ENCODE measurements around the gene PHTF1.

PHTF1 gene

GRCh38 chr1:113665071-113665470 is 94.2 kb downstream of the PHTF1 start:
- TF ChIP-seq ZNF70 (CRISPR knock-in tag; IDR thresholded peaks at IDR 0.05) (no peak), GLIS3 (CRISPR knock-in tag; IDR thresholded peaks at IDR 0.05) (no peak), ARNTL (CRISPR knock-in tag; IDR thresholded peaks at IDR 0.05; ENCODE audit: borderline replicate concordance, low read depth) (no peak), TSHZ2 (CRISPR knock-in tag; IDR thresholded peaks at IDR 0.05) (no peak), ISL1 (CRISPR knock-in tag; IDR thresholded peaks at IDR 0.05) (no peak)
- TF ChIP-seq, protein P1, sequence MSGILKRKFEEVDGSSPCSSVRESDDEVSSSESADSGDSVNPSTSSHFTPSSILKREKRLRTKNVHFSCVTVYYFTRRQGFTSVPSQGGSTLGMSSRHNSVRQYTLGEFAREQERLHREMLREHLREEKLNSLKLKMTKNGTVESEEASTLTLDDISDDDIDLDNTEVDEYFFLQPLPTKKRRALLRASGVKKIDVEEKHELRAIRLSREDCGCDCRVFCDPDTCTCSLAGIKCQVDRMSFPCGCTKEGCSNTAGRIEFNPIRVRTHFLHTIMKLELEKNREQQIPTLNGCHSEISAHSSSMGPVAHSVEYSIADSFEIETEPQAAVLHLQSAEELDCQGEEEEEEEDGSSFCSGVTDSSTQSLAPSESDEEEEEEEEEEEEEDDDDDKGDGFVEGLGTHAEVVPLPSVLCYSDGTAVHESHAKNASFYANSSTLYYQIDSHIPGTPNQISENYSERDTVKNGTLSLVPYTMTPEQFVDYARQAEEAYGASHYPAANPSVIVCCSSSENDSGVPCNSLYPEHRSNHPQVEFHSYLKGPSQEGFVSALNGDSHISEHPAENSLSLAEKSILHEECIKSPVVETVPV (CRISPR knock-in tag; IDR thresholded peaks at IDR 0.05): no peak
- ATAC-seq: no peak

DNA sequence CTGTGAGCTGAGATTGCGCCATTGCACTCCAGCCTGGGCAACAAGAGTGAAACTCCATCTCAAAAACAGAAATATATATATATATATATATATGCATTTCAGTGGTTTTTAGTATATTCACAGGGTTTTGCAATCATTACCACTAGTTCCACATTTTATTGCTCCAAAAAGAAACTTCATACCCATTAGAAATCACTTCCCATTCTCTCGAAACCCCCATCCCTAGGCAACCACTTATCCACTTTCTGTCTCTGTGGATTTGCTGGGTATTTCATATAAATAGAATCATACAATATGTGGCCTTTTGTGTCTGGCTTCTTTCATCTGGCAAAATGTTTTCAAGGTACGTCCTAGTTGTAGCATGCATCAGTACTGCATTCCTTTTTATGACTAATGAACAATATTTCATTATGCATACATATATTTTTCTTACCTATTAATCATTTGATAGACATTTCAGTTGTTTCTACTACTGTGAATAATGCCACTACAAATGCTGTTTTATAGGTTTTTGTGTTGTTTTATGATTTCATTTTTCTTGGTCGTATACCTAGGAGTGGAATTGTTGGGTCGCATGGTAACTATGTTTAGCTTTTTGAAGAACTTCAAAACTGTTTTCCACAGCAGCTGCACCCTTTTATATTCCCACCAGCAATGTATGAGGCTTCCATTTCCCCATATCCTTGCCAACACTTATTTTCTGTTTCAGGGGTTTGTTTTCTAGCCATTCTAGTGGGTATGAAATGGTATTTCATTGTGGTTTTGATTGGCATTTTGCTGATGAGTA is 95.9 kb downstream of the PHTF1 start:
- ATAC-seq: peak; percentile 79
- TF ChIP-seq CSDC2 (CRISPR knock-in tag; IDR thresholded peaks at IDR 0.05): no peak
- no peak for TF ChIP-seq GLIS3 (CRISPR knock-in tag; IDR thresholded peaks at IDR 0.05)
- peak; percentile 49; the same call in 1 of the 2 replicates for TF ChIP-seq ZNF8 (CRISPR knock-in tag; IDR thresholded peaks at IDR 0.05)
- peak; percentile 91; the same call in 1 of the 2 replicates for TF ChIP-seq TOX (CRISPR knock-in tag; IDR thresholded peaks at IDR 0.05; ENCODE audit: borderline replicate concordance)
- TF ChIP-seq BACH2 (CRISPR knock-in tag; IDR thresholded peaks at IDR 0.05; ENCODE audit: borderline replicate concordance): no peak
- peak; percentile 72 for TF ChIP-seq ISL1 (CRISPR knock-in tag; IDR thresholded peaks at IDR 0.05)
- TF ChIP-seq RARB (CRISPR knock-in tag; IDR thresholded peaks at IDR 0.05): no peak
- TF ChIP-seq CREB5 (CRISPR knock-in tag; IDR thresholded peaks at IDR 0.05; ENCODE audit: low read depth): no peak
- TF ChIP-seq, protein P1 (CRISPR knock-in tag; IDR thresholded peaks at IDR 0.05): no peak

- TF ChIP-seq ZNF8 (CRISPR knock-in tag; IDR thresholded peaks at IDR 0.05) (no peak), TOX (CRISPR knock-in tag; IDR thresholded peaks at IDR 0.05; ENCODE audit: borderline replicate concordance) (0 out of 2 replicates have a peak, but pooled peaks have one; percentile 34)
- ATAC-seq: peak; percentile 85
These were observed 97.2 kb downstream of the PHTF1 start for GRCh38 chr1:113662101-113662500.

DNA sequence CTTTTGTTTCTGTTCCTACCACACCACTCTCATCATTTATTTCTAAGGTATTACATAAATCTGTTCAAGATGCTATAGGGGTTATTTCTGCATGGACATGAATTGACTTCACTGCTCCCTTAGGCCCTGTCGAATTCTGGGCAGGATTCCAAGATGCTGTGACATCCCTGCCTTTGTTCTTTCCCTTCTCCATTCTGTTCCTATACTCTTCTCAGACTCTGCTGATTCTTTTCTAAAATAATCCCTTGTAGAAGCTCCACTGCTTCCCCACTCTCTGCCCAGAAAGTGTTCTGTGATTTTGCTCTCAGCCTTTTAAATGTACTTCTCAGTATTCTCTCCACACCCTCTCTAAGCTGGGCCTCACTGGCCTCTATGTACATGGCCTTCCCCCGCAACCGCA is 99.2 kb downstream of the PHTF1 start:
- TF ChIP-seq RARB (CRISPR knock-in tag; IDR thresholded peaks at IDR 0.05) (no peak), ZNF565 (CRISPR knock-in tag; conservative IDR thresholded peaks at IDR 0.05; ENCODE audit: low read depth) (no peak), ESRRG (CRISPR knock-in tag; IDR thresholded peaks at IDR 0.05) (no peak)
- ATAC-seq: no peak

DNA sequence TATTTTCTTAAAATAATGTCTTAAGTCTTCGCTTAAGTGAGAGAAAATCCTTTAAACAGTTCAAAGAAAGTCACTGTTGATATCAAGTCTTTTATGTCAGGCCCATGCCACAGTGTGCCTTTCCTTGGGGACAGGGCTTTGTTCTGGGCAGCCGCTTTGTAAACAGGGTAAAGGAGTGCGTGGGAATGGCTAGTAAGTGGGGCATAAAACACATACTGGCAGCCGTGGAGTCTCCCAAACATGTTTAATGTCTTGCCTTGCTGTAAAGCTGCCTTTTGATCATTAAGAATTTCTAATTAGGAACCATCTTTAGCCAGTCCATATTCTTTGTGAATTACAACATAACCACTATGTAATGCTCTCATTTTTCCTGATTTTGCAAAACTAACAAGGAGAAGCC is 99.7 kb downstream of the PHTF1 start:
- TF ChIP-seq ZC3H10 (CRISPR knock-in tag; IDR thresholded peaks at IDR 0.05) (no peak), ZNF565 (CRISPR knock-in tag; conservative IDR thresholded peaks at IDR 0.05; ENCODE audit: low read depth) (no peak), ZFP30 (CRISPR knock-in tag; IDR thresholded peaks at IDR 0.05) (no peak), SNAI2 (CRISPR knock-in tag; IDR thresholded peaks at IDR 0.05) (no peak), ESRRG (CRISPR knock-in tag; IDR thresholded peaks at IDR 0.05) (no peak)
- TF ChIP-seq, protein P2, sequence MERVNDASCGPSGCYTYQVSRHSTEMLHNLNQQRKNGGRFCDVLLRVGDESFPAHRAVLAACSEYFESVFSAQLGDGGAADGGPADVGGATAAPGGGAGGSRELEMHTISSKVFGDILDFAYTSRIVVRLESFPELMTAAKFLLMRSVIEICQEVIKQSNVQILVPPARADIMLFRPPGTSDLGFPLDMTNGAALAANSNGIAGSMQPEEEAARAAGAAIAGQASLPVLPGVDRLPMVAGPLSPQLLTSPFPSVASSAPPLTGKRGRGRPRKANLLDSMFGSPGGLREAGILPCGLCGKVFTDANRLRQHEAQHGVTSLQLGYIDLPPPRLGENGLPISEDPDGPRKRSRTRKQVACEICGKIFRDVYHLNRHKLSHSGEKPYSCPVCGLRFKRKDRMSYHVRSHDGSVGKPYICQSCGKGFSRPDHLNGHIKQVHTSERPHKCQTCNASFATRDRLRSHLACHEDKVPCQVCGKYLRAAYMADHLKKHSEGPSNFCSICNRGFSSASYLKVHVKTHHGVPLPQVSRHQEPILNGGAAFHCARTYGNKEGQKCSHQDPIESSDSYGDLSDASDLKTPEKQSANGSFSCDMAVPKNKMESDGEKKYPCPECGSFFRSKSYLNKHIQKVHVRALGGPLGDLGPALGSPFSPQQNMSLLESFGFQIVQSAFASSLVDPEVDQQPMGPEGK (CRISPR knock-in tag; IDR thresholded peaks at IDR 0.05; ENCODE audit: borderline replicate concordance): no peak
- no peak for ATAC-seq
